Activated CD4-positive, alpha-beta memory T cell treated with anti-CD3 and anti-CD28 coated beads, Interleukin-2, amount 10 ng/mL, durations not matched to agents 7 days and 5 days (primary cell): Measurements from ENCODE around the gene GLIS1. TPM values are rescaled to one million over a fixed set of nuclear protein-coding genes. Genes with fewer than 3 reads are reported as not detected.

Experiments used
- CTCF ChIA-PET: fragments of 350-600 bp; sonication (Branson Sonifier 250); formaldehyde crosslinking; loops from one replicate; lab custom pipeline; 2021; ENCODE audit warnings: antibody characterized with exemption, inconsistent platforms; lab: Charles Lee
- POLR2A ChIA-PET: fragments of 350-600 bp; sonication (Branson Sonifier 250); formaldehyde crosslinking; loops from one replicate; lab custom pipeline; 2021; ENCODE audit warnings: antibody characterized with exemption; lab: Charles Lee
- DNase-seq: peaks from one replicate; pipeline ENCODE4 v3.0.0-alpha.2; 2020
- H3K27ac Mint-ChIP-seq: one replicate; pipeline ENCODE4 v1.8.0; 2021; ENCODE audit warnings: mild to moderate bottlenecking, mixed read lengths
- H3K27me3 Mint-ChIP-seq: one replicate; pipeline ENCODE4 v1.8.0; 2021; ENCODE audit warnings: mixed read lengths
- H3K36me3 Mint-ChIP-seq: one replicate; pipeline ENCODE4 v1.8.0; 2021; ENCODE audit warnings: low read depth, mixed read lengths
- H3K4me1 Mint-ChIP-seq: one replicate; pipeline ENCODE4 v1.8.0; 2021; ENCODE audit warnings: mixed read lengths
- H3K4me3 Mint-ChIP-seq: one replicate; pipeline ENCODE4 v1.8.0; 2021; ENCODE audit warnings: mild to moderate bottlenecking, mixed read lengths
- H3K9me3 Mint-ChIP-seq: one replicate; pipeline ENCODE4 v1.8.0; 2021; ENCODE audit warnings: mixed read lengths
- total RNA-seq, 2 experiments: library from RNA; stranded (reverse); gene quantifications; one replicate each; pipeline ENCODE4 v1.2.3, GENCODE V29; 2021

GLIS1 gene
- total RNA-seq, 2 experiments from 2014 or later: not detected

GRCh38 chr1:53583868-53584776 lies 154.8 kb downstream of the GLIS1 start:
- no peak overlapping the region for H3K4me3 Mint-ChIP-seq
- H3K4me1 Mint-ChIP-seq: peaks cover 11% of the 10 kb centered on the region
- CTCF ChIA-PET: no interaction called here
- no peak overlapping the region for H3K27ac Mint-ChIP-seq
- no peaks in the 10 kb centered on the region for H3K9me3 Mint-ChIP-seq
- POLR2A ChIA-PET: no interaction called here
- H3K36me3 Mint-ChIP-seq: no peaks in the 10 kb centered on the region
- DNase-seq: no peak
- H3K27me3 Mint-ChIP-seq: peaks cover 8% of the 10 kb centered on the region

GRCh38 chr1:53583021-53583867 lies 155.7 kb downstream of the GLIS1 start:
- H3K27me3 Mint-ChIP-seq: peaks cover 6% of the 10 kb centered on the region
- CTCF ChIA-PET: no interaction called here

GRCh38 chr1:53582211-53583020 lies 156.5 kb downstream of the GLIS1 start:
- peaks cover 11% of the 10 kb centered on the region for H3K4me1 Mint-ChIP-seq
- CTCF ChIA-PET: no interaction called here
- POLR2A ChIA-PET: no interaction called here
- no peaks in the 10 kb centered on the region for H3K9me3 Mint-ChIP-seq
- no peaks in the 10 kb centered on the region for H3K36me3 Mint-ChIP-seq
- no peak overlapping the region for H3K4me3 Mint-ChIP-seq
- H3K27ac Mint-ChIP-seq: no peak overlapping the region
- no peak for DNase-seq
- peaks cover 1% of the 10 kb centered on the region for H3K27me3 Mint-ChIP-seq

More at GRCh38 chr1:53583021-53583867, 155.7 kb downstream of the GLIS1 start:
- Mint-ChIP-seq H3K9me3 (no peaks in the 10 kb centered on the region), H3K27ac (no peak overlapping the region), H3K36me3 (no peaks in the 10 kb centered on the region), H3K4me3 (no peak overlapping the region), H3K4me1 (peaks cover 11% of the 10 kb centered on the region)
- no peak for DNase-seq
- POLR2A ChIA-PET: no interaction called here

GRCh38 chr1:53581476-53581875 lies 157.5 kb downstream of the GLIS1 start:
- Mint-ChIP-seq H3K27me3 (peaks cover 1% of the 10 kb centered on the region), H3K36me3 (no peaks in the 10 kb centered on the region), H3K9me3 (no peaks in the 10 kb centered on the region), H3K27ac (no peak overlapping the region), H3K4me1 (peaks cover 11% of the 10 kb centered on the region), H3K4me3 (no peak overlapping the region)
- no peak for DNase-seq
- CTCF ChIA-PET: no interaction called here
- POLR2A ChIA-PET: no interaction called here

DNA sequence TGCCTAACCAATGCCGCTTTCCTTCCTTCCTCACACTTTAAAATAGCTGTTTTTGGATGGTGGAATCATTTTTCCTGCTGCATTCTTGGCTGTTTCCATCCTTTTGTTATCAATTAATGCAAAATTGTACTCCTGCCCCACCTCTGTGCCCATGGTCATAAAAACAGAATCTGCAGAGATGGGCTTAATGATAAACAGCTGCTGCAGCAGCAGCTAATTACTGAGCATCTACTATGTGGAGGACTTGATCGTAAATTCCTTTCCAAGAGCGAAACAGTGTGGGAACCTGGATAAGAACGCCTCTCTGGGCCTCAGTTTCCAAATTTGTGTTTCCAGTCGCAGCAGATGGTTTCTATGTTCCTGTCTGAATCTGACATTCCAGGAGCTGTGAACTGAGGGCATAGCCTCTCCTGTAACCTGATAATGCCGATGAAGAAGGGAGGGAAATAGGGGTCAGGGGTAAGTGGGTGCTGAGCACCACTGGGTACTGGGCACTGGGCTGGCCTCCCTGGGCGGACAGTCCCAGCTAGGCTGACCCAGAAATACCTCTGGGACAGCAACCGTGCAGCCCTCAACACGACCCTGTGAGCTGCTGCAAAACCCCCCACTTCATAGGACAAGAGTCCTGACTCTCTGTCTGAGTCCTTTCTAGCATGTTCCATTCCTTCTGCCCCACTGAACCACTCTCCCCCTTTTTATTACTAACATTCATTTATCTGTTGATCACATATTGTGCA lies 158.1 kb downstream of the GLIS1 start:
- DNase-seq: no peak
- CTCF ChIA-PET: no interaction called here
- Mint-ChIP-seq H3K9me3 (no peaks in the 10 kb centered on the region), H3K4me3 (no peak overlapping the region), H3K27ac (no peak overlapping the region), H3K36me3 (no peaks in the 10 kb centered on the region), H3K4me1 (peaks cover 11% of the 10 kb centered on the region), H3K27me3 (no peaks in the 10 kb centered on the region)
- POLR2A ChIA-PET: no interaction called here

GRCh38 chr1:53580009-53580400 lies 159.0 kb downstream of the GLIS1 start:
- Mint-ChIP-seq H3K27ac (no peak overlapping the region), H3K4me3 (no peak overlapping the region), H3K4me1 (peaks cover 6% of the 10 kb centered on the region), H3K27me3 (no peaks in the 10 kb centered on the region), H3K36me3 (no peaks in the 10 kb centered on the region), H3K9me3 (no peaks in the 10 kb centered on the region)
- DNase-seq: no peak
- ChIA-PET POLR2A (no interaction called here), CTCF (no interaction called here)

- Mint-ChIP-seq H3K27me3 (no peaks in the 10 kb centered on the region), H3K36me3 (no peaks in the 10 kb centered on the region), H3K4me3 (no peak overlapping the region), H3K9me3 (no peaks in the 10 kb centered on the region), H3K27ac (no peak overlapping the region), H3K4me1 (no peaks in the 10 kb centered on the region)
- CTCF ChIA-PET: no interaction called here
- no peak for DNase-seq
- POLR2A ChIA-PET: no interaction called here
These were observed 159.5 kb downstream of the GLIS1 start for GRCh38 chr1:53579221-53580008.

DNA sequence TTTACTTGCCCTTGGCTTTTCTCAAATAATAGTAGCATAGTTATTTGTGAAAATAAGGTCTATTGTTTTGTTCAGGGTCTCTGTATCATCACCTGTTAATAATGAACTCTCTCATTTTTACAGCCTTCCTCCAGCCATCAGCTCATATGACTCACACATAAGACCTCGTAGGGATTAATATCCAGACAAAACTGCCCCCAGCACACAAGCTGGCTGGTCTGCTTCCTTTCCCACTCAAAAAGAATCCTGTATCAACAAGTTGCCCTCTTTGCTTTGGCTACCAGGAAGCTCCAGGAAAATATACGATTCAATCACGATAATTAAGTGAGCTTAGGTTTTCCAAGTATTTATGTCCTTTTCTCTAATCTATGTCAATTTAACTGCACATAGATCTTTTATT lies 160.6 kb downstream of the GLIS1 start:
- Mint-ChIP-seq H3K4me1 (no peaks in the 10 kb centered on the region), H3K27me3 (no peaks in the 10 kb centered on the region), H3K36me3 (no peaks in the 10 kb centered on the region), H3K9me3 (no peaks in the 10 kb centered on the region), H3K27ac (no peak overlapping the region), H3K4me3 (no peak overlapping the region)
- no peak for DNase-seq
- ChIA-PET POLR2A (no interaction called here), CTCF (no interaction called here)

GRCh38 chr1:53577761-53578100 lies 161.2 kb downstream of the GLIS1 start:
- ChIA-PET POLR2A (no interaction called here), CTCF (no interaction called here)
- Mint-ChIP-seq H3K9me3 (no peaks in the 10 kb centered on the region), H3K4me3 (no peak overlapping the region), H3K36me3 (no peaks in the 10 kb centered on the region), H3K4me1 (no peaks in the 10 kb centered on the region), H3K27ac (no peak overlapping the region), H3K27me3 (no peaks in the 10 kb centered on the region)
- DNase-seq: no peak

- no peaks in the 10 kb centered on the region for H3K9me3 Mint-ChIP-seq
- no peaks in the 10 kb centered on the region for H3K27me3 Mint-ChIP-seq
- ChIA-PET POLR2A (no interaction called here), CTCF (no interaction called here)
- H3K36me3 Mint-ChIP-seq: no peaks in the 10 kb centered on the region
- H3K4me1 Mint-ChIP-seq: no peaks in the 10 kb centered on the region
- no peak overlapping the region for H3K4me3 Mint-ChIP-seq
- no peak for DNase-seq
- no peak overlapping the region for H3K27ac Mint-ChIP-seq
These were observed 161.9 kb downstream of the GLIS1 start for GRCh38 chr1:53576866-53577760.

- Mint-ChIP-seq H3K36me3 (no peaks in the 10 kb centered on the region), H3K27ac (no peak overlapping the region), H3K4me3 (no peak overlapping the region), H3K4me1 (no peaks in the 10 kb centered on the region), H3K27me3 (no peaks in the 10 kb centered on the region), H3K9me3 (no peaks in the 10 kb centered on the region)
- DNase-seq: no peak
- POLR2A ChIA-PET: no interaction called here
- CTCF ChIA-PET: no interaction called here
These were observed 162.6 kb downstream of the GLIS1 start for GRCh38 chr1:53576381-53576801.
